Cerebellar nuclear complex (tissue), 1 donor: ENCODE results near the gene AUTS2.

ENCODE experiments used
- DNase-seq, 2 experiments: peaks; one replicate each; lab custom pipeline; 2025; lab: John Stamatoyannopoulos, UW

The AUTS2 gene

DNA sequence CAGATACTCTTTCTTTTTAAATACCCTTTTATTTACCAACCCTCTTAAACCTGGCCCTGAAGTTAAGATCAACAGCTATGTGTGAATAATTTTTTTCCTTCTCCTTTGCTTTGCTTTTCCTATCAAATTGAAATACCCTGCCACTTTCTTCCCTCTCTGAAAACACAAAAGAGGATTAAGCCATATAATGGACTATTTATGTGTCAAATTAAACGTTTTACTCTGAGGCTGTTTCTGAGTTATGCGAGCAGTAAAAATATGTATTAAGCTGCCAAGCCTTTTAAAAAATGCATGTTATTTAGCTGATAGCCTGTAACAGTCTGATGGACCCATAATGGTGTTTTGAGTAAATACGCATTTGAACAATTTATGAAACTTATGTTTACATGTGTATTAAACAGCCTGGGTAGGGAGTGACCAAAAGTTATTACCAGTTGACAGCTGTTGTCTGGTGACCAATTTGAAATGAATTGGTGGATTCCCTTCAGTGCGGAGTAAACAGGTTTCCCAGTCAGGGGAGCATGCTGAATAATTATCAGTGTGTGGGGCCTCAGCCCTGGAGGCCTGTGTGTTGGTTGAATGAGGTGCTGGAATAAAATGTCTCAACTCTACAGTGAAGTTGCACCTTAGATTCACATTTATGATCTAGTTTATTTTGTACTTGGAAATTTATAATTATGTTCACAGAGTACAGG lies 89.6 kb downstream of the AUTS2 start:
- DNase-seq: no peak

GRCh38 chr7:69690329-69690728 lies 92.1 kb downstream of the AUTS2 start:
- DNase-seq: no peak

GRCh38 chr7:69691327-69691726 lies 93.1 kb downstream of the AUTS2 start:
- no peak for DNase-seq

GRCh38 chr7:69691734-69692133 lies 93.5 kb downstream of the AUTS2 start:
- DNase-seq: no peak

DNA sequence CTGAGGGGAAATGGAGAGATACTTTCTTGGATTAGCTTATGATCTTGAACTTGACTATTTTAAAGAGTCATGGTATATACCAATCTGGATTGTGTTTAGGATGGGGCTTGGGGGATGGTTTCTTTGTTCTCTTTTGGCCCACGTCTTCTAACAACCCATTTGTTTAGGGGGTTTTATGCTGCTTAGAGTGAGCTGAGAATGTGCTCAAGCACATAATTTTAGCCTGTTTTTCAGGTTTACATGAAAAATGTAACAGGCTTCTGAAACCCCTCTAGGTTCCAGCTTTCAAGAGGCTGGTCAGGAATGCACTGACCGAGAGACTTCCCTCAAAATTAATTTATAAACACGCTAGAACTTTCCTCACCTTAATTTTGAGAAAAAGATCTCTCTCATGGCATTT lies 94.3 kb downstream of the AUTS2 start:
- DNase-seq: no peak

- no peak for DNase-seq
Measured at GRCh38 chr7:69693042-69693441, 94.8 kb downstream of the AUTS2 start.

DNA sequence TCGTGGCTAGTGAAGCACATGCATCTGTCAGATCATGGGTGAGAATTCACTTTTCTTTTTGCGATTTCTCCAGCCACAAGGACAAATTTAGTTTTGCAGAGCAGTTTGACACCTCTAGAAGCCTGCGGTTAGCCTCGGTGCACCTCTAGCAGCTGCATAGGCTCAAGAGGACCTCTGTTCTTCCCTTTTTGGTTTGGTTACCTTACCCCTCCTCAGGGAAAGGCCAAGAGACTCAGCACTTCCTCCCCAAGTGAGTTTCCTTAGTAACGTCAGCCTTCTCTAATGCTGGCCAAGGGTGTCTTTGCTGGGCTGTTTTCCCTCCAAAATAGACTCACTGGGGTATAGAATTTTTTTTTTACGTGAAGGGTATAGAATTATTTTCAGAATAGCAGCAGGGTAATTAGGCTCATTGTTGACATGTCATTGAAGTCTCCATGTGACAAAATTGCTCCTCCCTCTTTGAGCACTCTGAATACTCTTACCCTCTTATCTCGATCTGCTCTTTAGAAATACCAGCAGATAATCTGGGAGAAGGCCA lies 97.8 kb downstream of the AUTS2 start:
- DNase-seq: no peak

DNA sequence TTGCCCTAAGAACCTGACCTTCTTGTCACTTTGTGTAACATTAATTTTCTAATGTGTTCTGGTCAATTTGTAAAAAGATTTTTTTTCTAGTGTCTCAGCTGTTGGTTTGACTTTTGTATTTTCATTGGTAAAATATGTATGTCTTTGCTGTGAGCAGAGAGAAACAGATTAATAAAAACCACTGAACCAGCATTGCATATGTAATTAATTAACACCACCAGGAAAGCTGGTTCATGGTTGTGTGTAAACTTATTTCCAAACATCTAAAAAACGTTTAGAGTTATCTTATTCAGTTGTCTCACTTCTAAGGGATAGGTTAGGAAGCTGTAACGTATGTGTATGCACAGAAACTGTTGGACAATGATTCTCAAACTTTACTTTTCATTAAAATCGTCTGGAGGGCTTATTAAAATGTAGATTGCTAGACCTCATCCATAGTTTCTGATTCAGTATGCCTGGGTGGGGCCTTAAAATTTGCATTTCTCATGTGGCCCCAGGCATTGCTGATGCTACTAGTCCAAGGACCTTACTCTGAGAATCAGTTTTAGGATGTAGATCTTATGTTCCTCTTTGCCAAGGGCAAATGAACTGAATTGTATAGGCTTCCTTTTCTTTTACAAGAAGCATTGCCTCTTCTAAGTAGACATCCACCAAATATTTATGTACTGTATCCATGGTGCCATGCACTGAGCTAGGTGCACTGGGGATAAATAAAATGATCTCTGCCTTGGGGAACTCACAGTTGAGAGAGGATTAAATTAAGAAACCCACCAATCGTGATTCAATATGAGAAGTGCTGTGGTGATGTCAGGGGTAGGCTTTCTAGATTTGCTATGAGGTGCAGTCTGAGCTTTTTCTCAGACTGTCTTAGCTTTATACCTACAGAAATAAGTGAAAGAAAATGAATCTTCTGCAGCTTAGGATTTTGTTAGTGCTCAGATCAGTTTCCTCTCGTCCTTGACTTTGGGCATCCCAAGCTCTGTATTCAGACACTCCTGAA lies 98.7 kb downstream of the AUTS2 start:
- DNase-seq: no peak

DNA sequence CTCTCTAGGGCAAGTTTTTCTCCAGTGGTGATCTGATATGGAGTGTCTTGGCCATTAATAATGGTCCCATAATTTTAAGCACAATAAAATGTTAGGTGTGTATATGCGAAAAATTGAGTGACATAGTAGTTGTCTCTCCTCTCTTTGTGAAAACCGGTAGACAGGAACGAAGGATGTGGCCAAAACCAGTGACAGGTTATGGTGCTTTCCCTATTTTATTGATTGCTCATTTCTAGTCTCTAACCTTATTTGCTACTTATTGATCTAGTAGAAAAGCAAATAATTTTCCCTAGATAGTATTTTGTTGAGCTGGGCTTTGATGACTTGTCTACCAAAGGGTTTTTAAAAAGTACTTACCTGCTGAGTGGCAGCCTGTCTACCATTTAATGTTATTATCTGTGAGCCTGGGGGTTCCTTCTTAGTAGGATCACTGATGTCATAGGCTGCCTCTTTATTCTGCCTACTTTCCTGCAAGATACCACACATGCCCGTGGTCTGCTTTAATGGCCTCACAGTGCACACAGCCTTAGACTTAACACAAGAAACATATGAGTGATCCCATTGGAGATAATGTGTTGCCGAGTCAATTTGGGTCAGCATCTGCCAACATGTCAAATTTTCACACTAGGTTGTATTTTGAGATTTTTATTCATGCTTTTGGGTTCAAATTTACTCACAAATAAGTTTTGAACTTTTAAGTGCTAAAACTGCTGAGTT lies 100.0 kb downstream of the AUTS2 start:
- no peak for DNase-seq

GRCh38 chr7:69699931-69700330 lies 101.7 kb downstream of the AUTS2 start:
- DNase-seq: no peak

- DNase-seq: no peak
Measured at GRCh38 chr7:69700331-69700730, 102.1 kb downstream of the AUTS2 start.

GRCh38 chr7:69701288-69701687 lies 103.0 kb downstream of the AUTS2 start:
- DNase-seq: no peak

GRCh38 chr7:69702357-69702756 lies 104.1 kb downstream of the AUTS2 start:
- no peak for DNase-seq

- no peak for DNase-seq
Measured at GRCh38 chr7:69703099-69703498, 104.8 kb downstream of the AUTS2 start.

DNA sequence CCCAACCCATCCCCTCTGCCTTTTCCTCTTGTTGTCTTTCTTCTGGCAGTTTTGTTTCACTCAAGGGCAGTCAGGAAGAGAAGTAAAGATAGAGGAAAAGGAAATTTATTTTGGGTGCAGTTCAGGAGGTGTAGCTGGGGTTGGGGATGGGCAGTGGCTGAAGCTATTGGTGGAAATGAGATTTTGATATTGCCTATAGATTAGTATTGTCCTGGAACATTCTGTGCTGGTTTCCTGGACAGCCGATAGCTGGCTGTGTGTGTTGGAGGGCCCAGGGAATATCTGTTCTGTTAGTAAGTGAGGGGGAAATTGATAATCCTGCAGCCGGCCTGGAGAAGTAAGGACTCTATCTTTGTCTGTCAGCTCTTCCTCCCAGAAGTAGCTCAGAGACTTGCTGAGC lies 107.8 kb downstream of the AUTS2 start:
- no peak for DNase-seq

GRCh38 chr7:69708857-69709256 lies 110.6 kb downstream of the AUTS2 start:
- DNase-seq: no peak

DNA sequence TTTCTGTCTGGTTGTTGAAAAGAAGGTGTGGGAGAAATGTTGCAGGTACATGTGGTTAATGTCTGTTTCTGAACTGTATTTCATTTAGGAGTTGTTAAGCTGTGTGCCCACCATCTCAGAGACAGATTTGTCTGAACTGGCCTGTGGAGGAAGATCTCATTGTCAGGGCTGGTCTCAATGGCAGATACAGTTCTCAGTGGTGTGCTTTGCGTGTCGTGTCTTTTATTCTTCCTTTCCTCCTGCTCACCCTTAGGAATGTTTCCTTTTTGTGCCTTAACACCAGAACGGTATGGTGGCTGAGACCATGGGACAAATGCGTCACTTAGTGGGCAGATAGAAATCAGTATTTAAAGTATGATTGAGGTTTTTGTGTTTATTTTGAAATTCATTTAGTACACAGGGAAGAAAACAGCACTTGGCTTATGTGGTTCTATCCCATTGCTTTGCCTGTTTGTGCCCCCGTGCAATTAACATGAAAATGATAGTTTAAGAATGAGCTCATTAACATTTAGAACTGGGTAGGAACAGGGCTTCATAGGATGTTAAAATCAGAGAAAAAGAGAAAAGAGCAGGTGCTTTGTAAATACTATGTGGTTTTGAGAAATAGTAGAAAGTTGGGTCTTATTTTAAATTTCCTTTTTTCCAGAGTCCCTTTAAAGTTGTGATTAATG lies 112.6 kb downstream of the AUTS2 start:
- DNase-seq: no peak

GRCh38 chr7:69714886-69715576 lies 116.8 kb downstream of the AUTS2 start:
- no peak for DNase-seq

DNA sequence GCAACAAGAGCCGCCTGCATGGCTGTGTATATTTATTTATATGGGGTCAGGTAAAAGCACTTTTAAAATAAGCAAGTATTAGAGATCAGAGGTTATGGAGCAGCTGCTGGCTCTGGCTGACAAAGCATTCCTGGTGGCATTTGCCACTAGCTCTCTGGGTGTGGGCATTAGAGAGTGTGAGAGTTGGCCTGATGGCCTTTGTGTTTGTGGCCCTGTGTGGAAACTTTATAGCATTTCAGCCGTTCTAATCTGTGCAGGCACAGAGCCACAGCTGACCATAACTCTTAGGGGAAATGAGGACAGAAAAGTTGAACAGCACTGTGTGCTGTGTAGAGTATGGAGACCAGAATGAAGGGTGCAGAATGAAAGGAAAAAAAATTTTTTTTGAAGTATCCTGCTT lies 118.9 kb downstream of the AUTS2 start:
- no peak for DNase-seq

DNA sequence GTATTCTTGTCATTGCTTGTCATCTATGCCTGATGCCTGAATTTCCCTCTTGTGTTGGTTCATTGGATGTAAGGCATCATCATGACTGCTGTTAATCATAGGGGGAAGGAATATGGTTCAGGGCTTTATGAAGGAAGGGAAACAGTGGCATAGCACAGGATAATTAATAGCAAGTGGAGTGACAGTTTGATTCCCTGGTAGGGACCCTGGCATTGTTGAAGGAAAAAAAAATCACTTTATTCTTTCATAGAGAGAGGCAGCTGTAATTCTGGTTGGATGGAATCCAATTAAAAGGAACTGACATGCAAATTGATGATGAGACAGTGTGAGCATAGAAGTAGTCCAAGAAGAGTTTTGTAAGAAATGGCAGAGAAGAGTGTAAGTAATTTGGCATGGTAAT lies 121.4 kb downstream of the AUTS2 start:
- no peak for DNase-seq

- DNase-seq: no peak
Measured at GRCh38 chr7:69722843-69723242, 124.6 kb downstream of the AUTS2 start.
